KMS-11 (cell line): ENCODE data around the gene THSD7A.

ENCODE experiments used
- H2AFZ ChIP-seq: fragments of 200-600 bp; sonication (generic); 2 replicates; pipeline ENCODE4 v1.6.1; 2016; ENCODE audit warnings: antibody characterized with exemption, mixed run types, low read depth
- H3K27ac ChIP-seq: fragments of 200-600 bp; sonication (generic); 2 replicates; pipeline ENCODE4 v1.6.1; 2016; ENCODE audit warnings: mild to moderate bottlenecking, mixed run types
- H3K27me3 ChIP-seq: fragments of 200-600 bp; sonication (generic); 2 replicates; pipeline ENCODE4 v1.6.1; 2017; ENCODE audit warnings: mild to moderate bottlenecking, low read depth, mixed run types, moderate library complexity; ENCODE audit not compliant: insufficient read depth
- H3K36me3 ChIP-seq: fragments of 200-600 bp; sonication (generic); 2 replicates; pipeline ENCODE4 v1.6.1; 2017; ENCODE audit warnings: mild to moderate bottlenecking, mixed run types; ENCODE audit not compliant: insufficient read depth
- H3K4me1 ChIP-seq: fragments of 200-600 bp; sonication (generic); 2 replicates; pipeline ENCODE4 v1.6.1; 2016; ENCODE audit warnings: mild to moderate bottlenecking, low read depth, mixed run types; ENCODE audit not compliant: poor library complexity, severe bottlenecking
- H3K4me2 ChIP-seq: fragments of 200-600 bp; sonication (generic); 2 replicates; pipeline ENCODE4 v1.7.0; 2016; ENCODE audit warnings: mild to moderate bottlenecking, mixed run types
- H3K4me3 ChIP-seq: fragments of 200-600 bp; sonication (generic); IDR thresholded peaks from 2 replicates; pipeline ENCODE4 v1.6.1; 2017; ENCODE audit warnings: low read depth, low read length, mixed read lengths; ENCODE audit not compliant: insufficient read depth
- H3K79me2 ChIP-seq: fragments of 200-600 bp; sonication (generic); 2 replicates; pipeline ENCODE4 v1.6.1; 2016; ENCODE audit warnings: low read depth, mixed run types; ENCODE audit not compliant: insufficient read depth
- H3K9ac ChIP-seq: fragments of 200-600 bp; sonication (generic); 2 replicates; pipeline ENCODE4 v1.6.1; 2016; ENCODE audit warnings: mild to moderate bottlenecking, mixed run types
- H4K20me1 ChIP-seq: fragments of 200-600 bp; sonication (generic); 2 replicates; pipeline ENCODE4 v1.6.1; 2016; ENCODE audit warnings: mild to moderate bottlenecking, mixed run types; ENCODE audit not compliant: insufficient read depth
- CTCF ChIP-seq: fragments of 200-600 bp; sonication (generic); conservative IDR thresholded peaks from 2 replicates; pipeline ENCODE4 v1.6.1; 2017; ENCODE audit warnings: low read depth, mild to moderate bottlenecking, antibody characterized with exemption, low read length, moderate library complexity, mixed read lengths

THSD7A gene

GRCh38 chr7:11420049-11420448 is 411.9 kb downstream of the THSD7A start:
- no peak overlapping the region for H3K9ac ChIP-seq
- H3K4me2 ChIP-seq = no peak overlapping the region
- H3K4me3 ChIP-seq = no peak overlapping the region
- H3K79me2 ChIP-seq = no peaks in the 10 kb centered on the region
- H3K27ac ChIP-seq = no peak overlapping the region
- no peaks in the 10 kb centered on the region for H3K4me1 ChIP-seq
- H3K36me3 ChIP-seq = no peaks in the 10 kb centered on the region
- H2AFZ ChIP-seq = no peak overlapping the region
- TF ChIP-seq CTCF = no peak
- H3K27me3 ChIP-seq = no peaks in the 10 kb centered on the region
- H4K20me1 ChIP-seq = no peaks in the 10 kb centered on the region

- H3K4me2 ChIP-seq = no peak overlapping the region
- no peaks in the 10 kb centered on the region for H3K27me3 ChIP-seq
- no peaks in the 10 kb centered on the region for H3K36me3 ChIP-seq
- no peak for TF ChIP-seq CTCF
- no peak overlapping the region for H3K9ac ChIP-seq
- no peak overlapping the region for H3K4me3 ChIP-seq
- H2AFZ ChIP-seq = no peak overlapping the region
- no peak overlapping the region for H3K27ac ChIP-seq
- H3K4me1 ChIP-seq = no peaks in the 10 kb centered on the region
- no peaks in the 10 kb centered on the region for H3K79me2 ChIP-seq
- no peaks in the 10 kb centered on the region for H4K20me1 ChIP-seq
These were observed 415.1 kb downstream of the THSD7A start for GRCh38 chr7:11416641-11417458.

- no peak overlapping the region for H3K27ac ChIP-seq
- no peak overlapping the region for H3K9ac ChIP-seq
- H3K79me2 ChIP-seq = no peaks in the 10 kb centered on the region
- no peak for TF ChIP-seq CTCF
- no peaks in the 10 kb centered on the region for H3K4me1 ChIP-seq
- no peak overlapping the region for H3K4me2 ChIP-seq
- no peak overlapping the region for H3K4me3 ChIP-seq
- no peaks in the 10 kb centered on the region for H3K27me3 ChIP-seq
- H4K20me1 ChIP-seq = no peaks in the 10 kb centered on the region
- no peaks in the 10 kb centered on the region for H3K36me3 ChIP-seq
- no peak overlapping the region for H2AFZ ChIP-seq
These were observed 416.9 kb downstream of the THSD7A start for GRCh38 chr7:11415101-11415500.

GRCh38 chr7:11413901-11414300 is 418.1 kb downstream of the THSD7A start:
- no peaks in the 10 kb centered on the region for H3K79me2 ChIP-seq
- no peaks in the 10 kb centered on the region for H3K27me3 ChIP-seq
- H3K4me1 ChIP-seq = no peaks in the 10 kb centered on the region
- H2AFZ ChIP-seq = no peak overlapping the region
- no peaks in the 10 kb centered on the region for H4K20me1 ChIP-seq
- H3K4me2 ChIP-seq = no peak overlapping the region
- TF ChIP-seq CTCF = no peak
- H3K36me3 ChIP-seq = no peaks in the 10 kb centered on the region
- H3K9ac ChIP-seq = no peak overlapping the region
- H3K4me3 ChIP-seq = no peak overlapping the region
- no peak overlapping the region for H3K27ac ChIP-seq
